Ovary (tissue), 9 donors: Measurements from ENCODE around the gene ATP10B. TPM values are rescaled to one million over a fixed set of nuclear protein-coding genes. Genes with fewer than 3 reads are reported as not detected.

Experiments
- DNase-seq, 5 donors: peaks; one replicate each; pipeline ENCODE4 v3.0.0-alpha.2; 2019 to 2020
- H3K27ac ChIP-seq, 2 donors: fragments of 200-600 bp; one replicate each; pipeline versions ENCODE4 v1.5.1 to v1.8.0; 2019 to 2022
- H3K27me3 ChIP-seq: fragments of 200-600 bp; one replicate; pipeline ENCODE4 v1.8.0; 2022
- H3K36me3 ChIP-seq: fragments of 200-600 bp; sonication (generic); one replicate; pipeline ENCODE4 v1.5.1; 2019
- H3K4me1 ChIP-seq: one replicate; pipeline ENCODE4 v1.8.1; 2013; ENCODE audit warnings: mild to moderate bottlenecking, moderate library complexity; ENCODE audit not compliant: insufficient read depth
- H3K4me3 ChIP-seq: fragments of 200-600 bp; sonication (generic); one replicate; pipeline ENCODE4 v1.5.1; 2017
- H3K9me3 ChIP-seq, 2 donors: fragments of 200-600 bp in 1 of 2; sonication (generic) in 1 of 2; one replicate each; pipeline versions ENCODE4 v1.5.1 to v1.8.1; 2013 to 2019; ENCODE audit warnings: mild to moderate bottlenecking in 1 of 2, moderate library complexity in 1 of 2
- CTCF ChIP-seq, 3 donors: fragments of 450-650 bp in 2 of 3; fragments of 200-600 bp in 1 of 3; IDR thresholded peaks; one replicate each; pipeline versions ENCODE4 v1.5.1 to v1.8.0; 2016 to 2022; ENCODE audit warnings: antibody characterized with exemption in 3 of 3, mild to moderate bottlenecking in 1 of 3
- EP300 ChIP-seq: sonication (generic); formaldehyde crosslinking; IDR thresholded peaks from one replicate; pipeline ENCODE4 v1.6.1; 2017; ENCODE audit warnings: antibody characterized with exemption
- POLR2A ChIP-seq: fragments of 450-650 bp; IDR thresholded peaks from one replicate; pipeline ENCODE4 v1.6.1; 2017; ENCODE audit warnings: antibody characterized with exemption, mild to moderate bottlenecking, moderate library complexity
- WGBS, 3 donors: extraction: QIAGEN DNeasy Blood & Tissue Kit in 1 of 3; methylation state at CpG; one replicate each; pipeline versions ENCODE4 v1.1.5 to v1.1.7; 2013 to 2017; 5-methylcytosine and 5-hydroxymethylcytosine counted together
- intact Hi-C, 4 donors: fragments of 100-400 bp; cut with DNase I; formaldehyde crosslinking; loops; one replicate each; pipeline versions ENCODE4 v1.11.0 to v1.15.1; 2022 to 2023
- polyA plus RNA-seq, 2 donors: library from polyadenylated mRNA; stranded (reverse); fragments of 200-250 nt in 1 of 2; fragments of 350-450 nt in 1 of 2; fragmentation: Illumina TruSeq in 1 of 2; extraction: RNeasy Lipid Tissue Mini Kit (QIAGEN cat#74804) in 1 of 2; gene quantifications; one replicate each; pipeline ENCODE4 v1.2.3, GENCODE V29; 2013 to 2014
- total RNA-seq, 7 donors: library from RNA; depleted of rRNA in 2 of 7; stranded (reverse); fragments of >200 nt in 2 of 7; fragmentation: NEBNext Ultra II Directional in 3 of 7; extraction: Animal tissue kit (Norgen Biotek cat#: 25700) in 3 of 7; gene quantifications; one replicate each; pipeline versions ENCODE4 v1.1.0 to v1.2.4, GENCODE V29; 2016 to 2023
- donor health status: DM: no; HTN: no; CAD: no; lungs with moderate emphysema.
- donor health status: DM: no; HTN: no; CAD: no.
- donor health status: Bipolar disorder and iron deficiency.
- donor health status: DM: yes; HTN: yes; CAD: no.
- donor health status: DM: no; HTN: no; CAD: no.
- donor health status: DM: yes; HTN: yes; CAD: no.

The ATP10B gene
- total and polyA plus RNA-seq, 9 donors: 0.02 to 19.1 (median 0.34) TPM; not detected in 1

- Histone ChIP-seq H3K36me3 (no peaks in the 10 kb centered on the region), H3K27ac (no peak overlapping the region), H3K27me3 (no peaks in the 10 kb centered on the region), H3K4me1 (no peaks in the 10 kb centered on the region), H3K9me3 (peaks cover 0 to 3% of the 10 kb centered on the region in 2 donors), H3K4me3 (no peak overlapping the region)
- 90 to 97% (median 97%) methylated on average over 2 of the region's 2 CpGs for WGBS, 3 donors
- TF ChIP-seq CTCF (IDR thresholded peaks at IDR 0.05) (no peak), EP300 (no peak), POLR2A (no peak)
- intact Hi-C loops: no loop called here
- DNase-seq: no peak
Observed at GRCh38 chr5:160793530-160793899, 58.5 kb downstream of the ATP10B start.

- no peak for TF ChIP-seq CTCF (IDR thresholded peaks at IDR 0.05)
- no peak for TF ChIP-seq EP300
- TF ChIP-seq POLR2A: no peak
- Histone ChIP-seq H3K36me3 (no peaks in the 10 kb centered on the region), H3K27ac (no peak overlapping the region), H3K9me3 (peaks cover 0 to 3% of the 10 kb centered on the region in 2 donors), H3K4me3 (no peak overlapping the region), H3K4me1 (no peaks in the 10 kb centered on the region), H3K27me3 (no peaks in the 10 kb centered on the region)
- DNase-seq: no peak
- WGBS, 3 donors: 69 to 78% (median 72%) methylated on average over 7 of the region's 7 CpGs
- intact Hi-C loops: no loop called here
Observed at GRCh38 chr5:160792732-160793529, 59.1 kb downstream of the ATP10B start.

GRCh38 chr5:160792281-160792680 is 59.7 kb downstream of the ATP10B start:
- no peak overlapping the region for H3K4me3 ChIP-seq
- peaks cover 0 to 3% of the 10 kb centered on the region in 2 donors for H3K9me3 ChIP-seq
- intact Hi-C loops: no loop called here
- no peaks in the 10 kb centered on the region for H3K27me3 ChIP-seq
- no peak for TF ChIP-seq CTCF (IDR thresholded peaks at IDR 0.05)
- TF ChIP-seq EP300: no peak
- no peak for TF ChIP-seq POLR2A
- no peak for DNase-seq
- WGBS, 3 donors: 81 to 92% (median 84%) methylated on average over 2 of the region's 2 CpGs
- no peaks in the 10 kb centered on the region for H3K36me3 ChIP-seq
- H3K4me1 ChIP-seq: no peaks in the 10 kb centered on the region
- no peak overlapping the region for H3K27ac ChIP-seq

GRCh38 chr5:160789219-160789859 is 62.7 kb downstream of the ATP10B start:
- Histone ChIP-seq H3K36me3 (no peaks in the 10 kb centered on the region), H3K27me3 (no peaks in the 10 kb centered on the region), H3K4me3 (no peak overlapping the region), H3K27ac (no peak overlapping the region), H3K4me1 (no peaks in the 10 kb centered on the region), H3K9me3 (no peaks in the 10 kb centered on the region)
- WGBS, 3 donors: 83 to 87% (median 83%) methylated on average over 3 of the region's 3 CpGs
- intact Hi-C loops: no loop called here
- TF ChIP-seq POLR2A (no peak), CTCF (IDR thresholded peaks at IDR 0.05) (no peak)
- DNase-seq: no peak
